Osteoblast (primary cell): ENCODE measurements around the gene PLEKHG4B. TPM values are rescaled to one million over a fixed set of nuclear protein-coding genes. Genes with fewer than 3 reads are reported as not detected.

Experiments used
- DNase-seq: peaks from one replicate; pipeline ENCODE4 v3.0.0; 2011; ENCODE audit warnings: low spot score, mixed read lengths; ENCODE audit not compliant: insufficient read length; ENCODE audit errors: missing footprints
- H2AFZ ChIP-seq: 2 replicates; pipeline ENCODE4 v1.6.0; 2011; ENCODE audit warnings: mild to moderate bottlenecking, low read length
- H3K27ac ChIP-seq: 2 replicates; pipeline ENCODE4 v1.5.1; 2011; ENCODE audit warnings: mild to moderate bottlenecking, low read depth, low read length, moderate library complexity
- H3K27me3 ChIP-seq: 2 replicates; pipeline ENCODE4 v1.6.0; 2012; ENCODE audit warnings: mild to moderate bottlenecking, control low read depth, inconsistent platforms, low read length, moderate library complexity; ENCODE audit not compliant: insufficient read depth
- H3K36me3 ChIP-seq: 2 replicates; pipeline ENCODE4 v1.5.1; 2011; ENCODE audit warnings: mild to moderate bottlenecking, low read length, control low read depth, moderate library complexity; ENCODE audit not compliant: insufficient read depth
- H3K4me1 ChIP-seq: 2 replicates; pipeline ENCODE4 v1.5.1; 2011; ENCODE audit warnings: mild to moderate bottlenecking, low read length, control low read depth, moderate library complexity; ENCODE audit not compliant: insufficient read depth
- H3K4me2 ChIP-seq: 2 replicates; pipeline ENCODE4 v1.6.0; 2011; ENCODE audit warnings: mild to moderate bottlenecking, low read length; ENCODE audit not compliant: insufficient read depth
- H3K4me3 ChIP-seq: fragments of 200-600 bp; sonication (generic); 3 replicates; pipeline ENCODE4 v1.5.1; 2012; ENCODE audit warnings: mild to moderate bottlenecking, low read length, inconsistent platforms; ENCODE audit not compliant: insufficient read depth
- H3K79me2 ChIP-seq: 2 replicates; pipeline ENCODE4 v1.6.0; 2012; ENCODE audit warnings: mild to moderate bottlenecking, low read length, control low read depth, inconsistent platforms; ENCODE audit not compliant: insufficient read depth
- H3K9me3 ChIP-seq: 2 replicates; pipeline ENCODE4 v1.5.1; 2011; ENCODE audit warnings: low read depth, low read length, control low read depth
- H4K20me1 ChIP-seq: 2 replicates; pipeline ENCODE4 v1.6.0; 2012; ENCODE audit warnings: mild to moderate bottlenecking, low read length, control low read depth; ENCODE audit not compliant: insufficient read depth
- CTCF ChIP-seq: IDR thresholded peaks from 2 replicates; pipeline ENCODE4 v1.5.1; 2011; ENCODE audit warnings: mild to moderate bottlenecking, low read depth, low read length, moderate library complexity; ENCODE audit errors: extremely low read depth
- total RNA-seq: library from RNA; depleted of rRNA; stranded (reverse); fragments of >200 nt; gene quantifications from 2 replicates; pipeline ENCODE4 v1.2.3, GENCODE V29; 2012

PLEKHG4B gene
- total RNA-seq, 1 donor, result 0.36 TPM

GRCh38 chr5:111171-111570 is 19.2 kb downstream of the PLEKHG4B start:
- TF ChIP-seq CTCF, result no peak
- Histone ChIP-seq H3K4me2 (no peak overlapping the region), H3K27ac (no peak overlapping the region), H3K79me2 (no peaks in the 10 kb centered on the region), H3K27me3 (peaks cover 15% of the 10 kb centered on the region), H3K4me1 (no peaks in the 10 kb centered on the region), H2AFZ (no peak overlapping the region), H3K36me3 (no peaks in the 10 kb centered on the region), H3K9me3 (no peaks in the 10 kb centered on the region), H3K4me3 (no peak overlapping the region), H4K20me1 (no peaks in the 10 kb centered on the region)
- no peak for DNase-seq

- H4K20me1 ChIP-seq, result no peaks in the 10 kb centered on the region
- H3K4me1 ChIP-seq, result no peaks in the 10 kb centered on the region
- H3K27ac ChIP-seq, result no peak overlapping the region
- H3K79me2 ChIP-seq, result no peaks in the 10 kb centered on the region
- TF ChIP-seq CTCF, result no peak
- no peaks in the 10 kb centered on the region for H3K36me3 ChIP-seq
- peaks cover 5% of the 10 kb centered on the region for H3K9me3 ChIP-seq
- no peak overlapping the region for H3K4me3 ChIP-seq
- H3K4me2 ChIP-seq, result no peak overlapping the region
- no peak for DNase-seq
- peaks cover 31% of the 10 kb centered on the region for H3K27me3 ChIP-seq
- H2AFZ ChIP-seq, result no peak overlapping the region
Measured at GRCh38 chr5:119486-120097, 27.6 kb downstream of the PLEKHG4B start.

- no peak for DNase-seq
- Histone ChIP-seq H3K4me3 (no peak overlapping the region), H2AFZ (no peak overlapping the region), H3K27ac (no peak overlapping the region), H3K9me3 (peaks cover 5% of the 10 kb centered on the region), H3K4me2 (no peak overlapping the region), H3K36me3 (no peaks in the 10 kb centered on the region), H4K20me1 (no peaks in the 10 kb centered on the region), H3K4me1 (no peaks in the 10 kb centered on the region), H3K79me2 (no peaks in the 10 kb centered on the region), H3K27me3 (peaks cover 22% of the 10 kb centered on the region)
- no peak for TF ChIP-seq CTCF
Measured at GRCh38 chr5:121432-121831, 29.5 kb downstream of the PLEKHG4B start.

- no peak overlapping the region for H3K27ac ChIP-seq
Measured at GRCh38 chr5:125815-126214, 33.8 kb downstream of the PLEKHG4B start.

More at GRCh38 chr5:125815-126214, 33.8 kb downstream of the PLEKHG4B start:
- Histone ChIP-seq H3K4me2 (no peak overlapping the region), H3K27me3 (peaks cover 17% of the 10 kb centered on the region), H3K9me3 (peaks cover 5% of the 10 kb centered on the region), H3K36me3 (no peaks in the 10 kb centered on the region), H3K79me2 (no peaks in the 10 kb centered on the region), H3K4me1 (peaks cover 12% of the 10 kb centered on the region), H3K4me3 (no peak overlapping the region), H4K20me1 (no peaks in the 10 kb centered on the region), H2AFZ (no peak overlapping the region)
- TF ChIP-seq CTCF, result no peak
- DNase-seq, result no peak
